ENCODE results near the gene C5orf58.

- TF ChIP-seq CTCF (IDR thresholded peaks at IDR 0.05) = no peak
- no peak for TF ChIP-seq POLR2A (IDR thresholded peaks at IDR 0.05)
These were observed 60.5 kb downstream of the C5orf58 start for GRCh38 chr5:170293273-170293672.

All from vagina (tissue), 2 donors.